ENCODE results near the gene NFE2L3. TPM values are rescaled to one million over a fixed set of nuclear protein-coding genes. Genes with fewer than 3 reads are reported as not detected.
A peak's percentile ranks its signal among the peaks of the same experiment; 100 is the strongest.
"Not testable (repeated sequence)": the region's sequence is repeated elsewhere in the genome, so short reads cannot be mapped to it uniquely, and the experiment has no call there.

NFE2L3 gene, protein sequence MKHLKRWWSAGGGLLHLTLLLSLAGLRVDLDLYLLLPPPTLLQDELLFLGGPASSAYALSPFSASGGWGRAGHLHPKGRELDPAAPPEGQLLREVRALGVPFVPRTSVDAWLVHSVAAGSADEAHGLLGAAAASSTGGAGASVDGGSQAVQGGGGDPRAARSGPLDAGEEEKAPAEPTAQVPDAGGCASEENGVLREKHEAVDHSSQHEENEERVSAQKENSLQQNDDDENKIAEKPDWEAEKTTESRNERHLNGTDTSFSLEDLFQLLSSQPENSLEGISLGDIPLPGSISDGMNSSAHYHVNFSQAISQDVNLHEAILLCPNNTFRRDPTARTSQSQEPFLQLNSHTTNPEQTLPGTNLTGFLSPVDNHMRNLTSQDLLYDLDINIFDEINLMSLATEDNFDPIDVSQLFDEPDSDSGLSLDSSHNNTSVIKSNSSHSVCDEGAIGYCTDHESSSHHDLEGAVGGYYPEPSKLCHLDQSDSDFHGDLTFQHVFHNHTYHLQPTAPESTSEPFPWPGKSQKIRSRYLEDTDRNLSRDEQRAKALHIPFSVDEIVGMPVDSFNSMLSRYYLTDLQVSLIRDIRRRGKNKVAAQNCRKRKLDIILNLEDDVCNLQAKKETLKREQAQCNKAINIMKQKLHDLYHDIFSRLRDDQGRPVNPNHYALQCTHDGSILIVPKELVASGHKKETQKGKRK
- 10 to 100 TPM; 13.0 to 24.0 TPM for total RNA-seq

DNA sequence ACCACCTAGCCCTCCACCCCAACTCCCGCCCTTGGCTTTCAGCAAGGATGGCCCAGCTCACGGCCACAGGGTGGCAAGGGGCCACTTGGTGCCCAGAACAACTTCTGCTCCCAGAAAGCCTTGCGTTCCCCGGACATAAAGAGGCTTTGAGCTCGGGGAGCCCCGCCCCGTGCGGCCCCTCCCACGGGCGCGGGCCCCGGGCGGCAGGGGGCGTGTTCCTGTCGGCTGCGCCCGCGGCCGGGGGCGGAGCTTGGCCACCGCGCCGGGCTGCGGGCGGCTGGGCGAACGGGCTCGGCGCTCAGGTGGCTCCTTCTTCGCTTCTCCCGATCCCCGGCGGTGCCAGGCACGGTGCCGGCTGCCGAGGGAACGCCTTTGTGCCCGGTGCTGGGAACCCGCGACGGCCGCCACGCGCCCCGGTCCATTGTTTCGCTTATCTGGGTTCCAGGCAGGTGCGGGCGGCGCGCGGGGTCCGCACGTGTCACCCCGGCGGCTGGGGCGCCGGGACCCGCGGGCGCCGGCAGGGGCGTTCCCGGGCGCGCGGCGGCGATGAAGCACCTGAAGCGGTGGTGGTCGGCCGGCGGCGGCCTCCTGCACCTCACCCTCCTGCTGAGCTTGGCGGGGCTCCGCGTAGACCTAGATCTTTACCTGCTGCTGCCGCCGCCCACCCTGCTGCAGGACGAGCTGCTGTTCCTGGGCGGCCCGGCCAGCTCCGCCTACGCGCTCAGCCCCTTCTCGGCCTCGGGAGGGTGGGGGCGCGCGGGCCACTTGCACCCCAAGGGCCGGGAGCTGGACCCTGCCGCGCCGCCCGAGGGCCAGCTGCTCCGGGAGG, at the start of gene NFE2L3:
NFE2L3 (plus strand) TSS at position 246 of the 829 bp plus-strand sequence; CDS start at position 547, 301 bp downstream.
- Mint-ChIP-seq H3K36me3 (peaks cover 0 to 12% of the 10 kb centered on the region in 2 donors), H3K27ac (peak within 1 kb of the TSS; percentile 93 to 96), H3K9me3 (no peaks in the 10 kb centered on the region)
- DNase-seq (ENCODE audit: low spot score in 2 of 2) (peak; percentile 84 to 89), ATAC-seq (peak; percentile 61 to 77)

DNA sequence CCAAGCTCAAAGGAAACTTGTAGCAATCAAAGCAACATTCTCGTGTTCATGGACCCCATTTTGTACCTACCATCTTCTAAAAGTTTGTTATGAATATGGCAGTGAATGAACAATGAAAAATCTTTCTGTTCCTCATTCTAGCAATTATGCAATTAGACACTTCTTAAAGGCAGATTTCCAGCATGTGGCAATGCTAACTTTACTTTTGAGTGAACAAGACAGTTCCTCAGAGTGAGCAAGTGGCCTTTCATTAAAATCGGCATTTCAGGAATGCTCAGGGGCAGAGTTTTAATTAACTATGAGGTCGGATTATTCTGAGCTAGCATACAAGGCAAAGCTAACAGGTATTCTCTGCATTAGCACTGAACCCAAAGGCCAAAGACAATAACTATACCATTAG, 48.4 kb upstream of the NFE2L3 start:
- Mint-ChIP-seq H3K9me3 (no peaks in the 10 kb centered on the region), H3K36me3 (no peaks in the 10 kb centered on the region), H3K27ac (no peak overlapping the region)
- ATAC-seq = no peak
- DNase-seq (ENCODE audit: low spot score in 2 of 2) = no peak

- DNase-seq (ENCODE audit: low spot score in 2 of 2) (no peak), ATAC-seq (no peak)
- Mint-ChIP-seq H3K36me3 (no peaks in the 10 kb centered on the region), H3K9me3 (no peaks in the 10 kb centered on the region), H3K27ac (no peak overlapping the region)
These were observed 46.8 kb upstream of the NFE2L3 start for GRCh38 chr7:26105236-26105635.

DNA sequence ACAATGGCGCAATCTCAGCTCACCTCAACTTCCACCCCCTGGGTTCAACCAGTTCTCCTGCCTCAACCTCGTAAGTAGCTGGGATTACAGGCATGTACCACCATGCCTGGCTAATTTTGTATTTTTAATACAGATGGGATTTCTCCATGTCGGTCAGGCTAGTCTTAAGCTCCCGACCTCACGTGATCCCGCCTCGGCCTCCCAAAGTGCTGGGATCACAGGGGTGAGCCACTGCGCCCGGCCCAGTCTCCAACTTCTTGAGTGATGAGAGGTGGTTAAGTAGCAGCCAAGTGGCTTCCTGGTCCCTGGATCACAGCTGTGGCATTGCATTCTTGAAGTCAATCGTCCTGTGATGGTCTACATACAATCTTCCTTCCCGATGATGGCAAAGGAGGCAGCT, 46.1 kb upstream of the NFE2L3 start:
- H3K9me3 Mint-ChIP-seq = no peaks in the 10 kb centered on the region
- no peak for DNase-seq (ENCODE audit: low spot score in 2 of 2)
- H3K36me3 Mint-ChIP-seq = no peaks in the 10 kb centered on the region
- H3K27ac Mint-ChIP-seq = no peak overlapping the region
- no peak for ATAC-seq

GRCh38 chr7:26112203-26112740, 39.7 kb upstream of the NFE2L3 start:
- no peak for DNase-seq (ENCODE audit: low spot score in 2 of 2)
- no peak for ATAC-seq
- Mint-ChIP-seq H3K27ac (no peak overlapping the region), H3K36me3 (no peaks in the 10 kb centered on the region), H3K9me3 (no peaks in the 10 kb centered on the region)

GRCh38 chr7:26115650-26116049, 36.3 kb upstream of the NFE2L3 start:
- Mint-ChIP-seq H3K36me3 (no peaks in the 10 kb centered on the region), H3K9me3 (no peaks in the 10 kb centered on the region), H3K27ac (no peak overlapping the region)
- DNase-seq (ENCODE audit: low spot score in 2 of 2) = no peak
- ATAC-seq = no peak

- ATAC-seq = no peak
These were observed 34.7 kb upstream of the NFE2L3 start for GRCh38 chr7:26117142-26117807.

GRCh38 chr7:26117970-26118369, 34.0 kb upstream of the NFE2L3 start:
- H3K27ac Mint-ChIP-seq = no peak overlapping the region
- DNase-seq (ENCODE audit: low spot score in 2 of 2) (no peak), ATAC-seq (no peak)
- H3K9me3 Mint-ChIP-seq = no peaks in the 10 kb centered on the region
- H3K36me3 Mint-ChIP-seq = no peaks in the 10 kb centered on the region

More at GRCh38 chr7:26117142-26117807, 34.7 kb upstream of the NFE2L3 start:
- H3K27ac Mint-ChIP-seq = no peak overlapping the region
- H3K36me3 Mint-ChIP-seq = no peaks in the 10 kb centered on the region
- no peak for DNase-seq (ENCODE audit: low spot score in 2 of 2)
- no peaks in the 10 kb centered on the region for H3K9me3 Mint-ChIP-seq

DNA sequence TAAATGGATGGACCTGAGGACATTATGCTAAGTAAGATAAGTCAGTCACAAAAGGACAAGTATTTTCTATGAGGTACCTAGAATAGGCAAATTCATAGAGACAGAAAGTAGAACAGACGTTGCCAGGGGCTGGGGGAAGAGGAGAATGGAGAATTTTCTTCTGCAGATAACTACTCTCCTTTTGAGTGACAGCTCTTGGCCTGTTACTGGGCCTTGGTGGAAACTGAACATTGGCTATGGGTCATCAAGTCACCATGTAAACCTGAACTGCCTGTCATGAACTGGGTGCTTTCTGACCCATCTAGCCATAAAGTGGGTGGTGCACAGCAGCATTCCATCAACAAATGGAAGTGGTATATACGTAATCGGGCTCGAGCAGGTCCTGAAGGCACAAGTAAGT, 29.3 kb upstream of the NFE2L3 start:
- H3K36me3 Mint-ChIP-seq = no peaks in the 10 kb centered on the region
- no peaks in the 10 kb centered on the region for H3K9me3 Mint-ChIP-seq
- H3K27ac Mint-ChIP-seq = no peak overlapping the region
- ATAC-seq = no peak
- no peak for DNase-seq (ENCODE audit: low spot score in 2 of 2)

GRCh38 chr7:26124775-26125174, 27.2 kb upstream of the NFE2L3 start:
- not testable (repeated sequence) for ATAC-seq; H3K36me3 Mint-ChIP-seq; DNase-seq (ENCODE audit: low spot score in 2 of 2); H3K27ac Mint-ChIP-seq; H3K9me3 Mint-ChIP-seq

GRCh38 chr7:26127411-26127810, 24.6 kb upstream of the NFE2L3 start:
- no peak for ATAC-seq
- DNase-seq (ENCODE audit: low spot score in 2 of 2) = no peak
- Mint-ChIP-seq H3K36me3 (no peaks in the 10 kb centered on the region), H3K27ac (no peak overlapping the region), H3K9me3 (no peaks in the 10 kb centered on the region)

- H3K27ac Mint-ChIP-seq = peak overlapping the region in 1 of 2 donors; percentile 24
- H3K36me3 Mint-ChIP-seq = no peaks in the 10 kb centered on the region
- ATAC-seq (no peak), DNase-seq (ENCODE audit: low spot score in 2 of 2) (no peak)
- H3K9me3 Mint-ChIP-seq = no peaks in the 10 kb centered on the region
These were observed 20.9 kb upstream of the NFE2L3 start for GRCh38 chr7:26131056-26131589.

DNA sequence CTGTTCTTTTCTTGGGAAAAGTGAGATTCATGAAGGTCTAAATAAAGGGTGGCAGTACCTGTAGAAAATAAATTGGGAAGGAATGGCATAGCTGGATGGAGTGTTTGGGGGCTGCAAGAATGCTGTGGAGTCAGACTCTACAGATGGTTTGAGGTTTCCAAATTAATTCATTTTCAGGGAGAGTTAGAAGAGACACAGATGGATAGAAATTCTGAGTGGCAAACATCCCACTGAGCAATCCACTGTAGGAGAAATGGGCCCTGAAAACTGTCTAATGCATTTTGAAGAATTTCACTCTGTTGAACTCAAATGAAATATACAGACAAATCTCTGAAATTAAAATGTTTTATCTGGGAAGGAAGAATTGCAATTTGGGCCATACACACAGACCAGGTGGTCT, 16.9 kb upstream of the NFE2L3 start:
- DNase-seq (ENCODE audit: low spot score in 2 of 2) = no peak
- no peak for ATAC-seq
- Mint-ChIP-seq H3K9me3 (no peaks in the 10 kb centered on the region), H3K27ac (no peak overlapping the region), H3K36me3 (no peaks in the 10 kb centered on the region)

DNA sequence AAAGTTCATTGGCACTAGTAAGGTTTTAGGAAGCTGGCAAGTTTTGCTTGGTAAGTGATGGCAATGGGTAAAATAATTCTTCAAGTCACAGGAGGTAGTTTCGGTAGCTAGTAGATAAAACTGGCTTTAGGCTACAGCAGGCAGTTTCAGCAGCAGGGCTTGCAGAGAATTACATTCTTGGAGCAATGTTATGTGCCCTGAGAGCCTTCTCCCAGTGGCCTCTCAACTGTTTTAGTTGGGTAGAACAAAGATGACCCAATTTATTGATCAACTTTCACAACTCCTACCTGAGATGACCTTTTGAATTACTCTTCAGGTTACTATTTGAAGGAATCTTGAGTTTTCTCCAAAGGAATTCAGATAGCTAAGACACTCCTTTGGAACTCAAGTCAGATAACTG, 16.4 kb upstream of the NFE2L3 start:
- DNase-seq (ENCODE audit: low spot score in 2 of 2) (no peak), ATAC-seq (no peak)
- Mint-ChIP-seq H3K36me3 (no peaks in the 10 kb centered on the region), H3K27ac (no peak overlapping the region), H3K9me3 (no peaks in the 10 kb centered on the region)

DNA sequence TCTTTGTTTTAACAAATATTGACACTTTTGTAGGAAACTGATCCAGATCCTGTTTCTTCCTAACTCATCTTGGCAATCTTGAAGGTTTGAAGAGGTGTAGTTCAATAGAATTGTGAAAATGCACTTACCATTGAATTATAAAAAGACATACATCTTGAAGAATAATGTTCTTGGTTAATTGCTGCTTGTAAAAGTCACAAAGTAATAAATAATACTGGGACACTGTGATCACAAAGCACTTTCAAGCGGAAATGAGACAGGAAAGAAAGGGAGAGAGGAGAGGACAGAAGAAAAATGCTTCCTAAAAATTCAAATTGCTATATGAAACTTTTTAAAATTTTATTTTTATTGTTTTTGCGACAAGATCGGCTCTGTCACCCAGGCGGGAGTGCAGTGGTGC, 15.2 kb upstream of the NFE2L3 start:
- DNase-seq (ENCODE audit: low spot score in 2 of 2) = no peak
- no peak for ATAC-seq
- H3K9me3 Mint-ChIP-seq = no peaks in the 10 kb centered on the region
- no peak overlapping the region for H3K27ac Mint-ChIP-seq
- no peaks in the 10 kb centered on the region for H3K36me3 Mint-ChIP-seq

DNA sequence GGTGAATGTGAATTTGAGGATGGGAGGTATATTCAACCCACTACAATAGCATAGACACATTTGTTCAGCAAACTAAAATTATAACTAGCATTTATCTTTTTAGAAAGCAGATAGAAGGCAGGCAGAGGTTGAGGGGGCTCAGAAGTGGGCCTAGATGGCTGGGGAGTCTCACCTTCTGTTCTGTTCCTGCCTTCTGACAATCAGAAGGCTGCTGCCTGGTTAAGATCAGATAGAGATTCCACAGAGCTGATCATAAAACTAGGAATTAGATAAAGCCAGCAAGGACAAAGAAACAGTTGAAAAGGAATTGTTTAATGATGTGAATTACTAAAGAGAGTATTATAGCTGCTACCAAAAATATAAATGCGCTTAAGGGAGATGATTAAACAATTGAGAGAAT, 11.6 kb upstream of the NFE2L3 start:
- Mint-ChIP-seq H3K27ac (no peak overlapping the region), H3K9me3 (no peaks in the 10 kb centered on the region), H3K36me3 (no peaks in the 10 kb centered on the region)
- ATAC-seq = no peak
- DNase-seq (ENCODE audit: low spot score in 2 of 2) = no peak

Measured in activated naive CD4-positive, alpha-beta T cell treated with anti-CD3 and anti-CD28 coated beads, Interleukin-2, amount 50 U/mL, for 72 hours (primary cell).